ENCODE data around the gene VPS51.
A peak's percentile ranks its signal among the peaks of the same experiment; 100 is the strongest.

The VPS51 gene

DNA sequence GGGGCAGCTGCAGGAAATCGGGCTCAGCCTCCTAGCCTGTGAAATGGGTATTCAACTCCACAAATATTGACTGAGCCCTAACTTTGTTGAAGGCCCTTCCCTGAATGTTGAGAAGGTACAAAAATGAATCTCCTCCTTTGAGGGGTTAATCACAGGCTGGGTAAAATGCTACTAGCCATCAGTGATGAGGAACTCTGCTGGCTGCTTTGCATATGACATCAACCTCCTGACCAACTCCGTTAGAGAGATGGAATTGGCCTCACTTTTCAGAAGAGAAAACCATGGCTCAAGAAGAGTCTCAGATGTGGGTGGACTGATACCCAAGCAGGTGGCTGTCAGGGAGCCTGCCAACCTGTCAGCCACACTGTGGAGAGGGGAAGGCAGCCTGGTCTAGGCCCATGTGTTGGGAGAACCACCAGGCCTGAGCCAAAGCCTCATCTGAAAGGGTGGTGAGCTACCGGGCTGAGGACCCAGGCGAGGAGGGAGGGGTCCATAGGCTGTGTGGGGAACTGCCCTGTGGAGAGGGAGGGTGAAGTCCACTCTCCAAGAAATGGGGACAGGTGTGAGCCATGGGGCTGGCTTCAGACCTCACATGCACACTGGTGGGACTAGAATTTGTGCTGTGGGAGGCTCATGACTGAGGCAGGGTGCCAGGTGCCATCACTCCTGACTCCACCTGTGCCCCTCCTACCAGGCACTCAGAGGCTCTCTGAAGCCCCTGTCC, 23.9 kb upstream of the VPS51 start:
- TF ChIP-seq, protein P1, sequence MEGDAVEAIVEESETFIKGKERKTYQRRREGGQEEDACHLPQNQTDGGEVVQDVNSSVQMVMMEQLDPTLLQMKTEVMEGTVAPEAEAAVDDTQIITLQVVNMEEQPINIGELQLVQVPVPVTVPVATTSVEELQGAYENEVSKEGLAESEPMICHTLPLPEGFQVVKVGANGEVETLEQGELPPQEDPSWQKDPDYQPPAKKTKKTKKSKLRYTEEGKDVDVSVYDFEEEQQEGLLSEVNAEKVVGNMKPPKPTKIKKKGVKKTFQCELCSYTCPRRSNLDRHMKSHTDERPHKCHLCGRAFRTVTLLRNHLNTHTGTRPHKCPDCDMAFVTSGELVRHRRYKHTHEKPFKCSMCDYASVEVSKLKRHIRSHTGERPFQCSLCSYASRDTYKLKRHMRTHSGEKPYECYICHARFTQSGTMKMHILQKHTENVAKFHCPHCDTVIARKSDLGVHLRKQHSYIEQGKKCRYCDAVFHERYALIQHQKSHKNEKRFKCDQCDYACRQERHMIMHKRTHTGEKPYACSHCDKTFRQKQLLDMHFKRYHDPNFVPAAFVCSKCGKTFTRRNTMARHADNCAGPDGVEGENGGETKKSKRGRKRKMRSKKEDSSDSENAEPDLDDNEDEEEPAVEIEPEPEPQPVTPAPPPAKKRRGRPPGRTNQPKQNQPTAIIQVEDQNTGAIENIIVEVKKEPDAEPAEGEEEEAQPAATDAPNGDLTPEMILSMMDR (conservative IDR thresholded peaks at IDR 0.05; ENCODE audit: low read length) = no peak
- no peak overlapping the region for H3K4me3 ChIP-seq (ENCODE audit: low read length)
- DNase-seq (ENCODE audit: low read depth) = no peak

DNA sequence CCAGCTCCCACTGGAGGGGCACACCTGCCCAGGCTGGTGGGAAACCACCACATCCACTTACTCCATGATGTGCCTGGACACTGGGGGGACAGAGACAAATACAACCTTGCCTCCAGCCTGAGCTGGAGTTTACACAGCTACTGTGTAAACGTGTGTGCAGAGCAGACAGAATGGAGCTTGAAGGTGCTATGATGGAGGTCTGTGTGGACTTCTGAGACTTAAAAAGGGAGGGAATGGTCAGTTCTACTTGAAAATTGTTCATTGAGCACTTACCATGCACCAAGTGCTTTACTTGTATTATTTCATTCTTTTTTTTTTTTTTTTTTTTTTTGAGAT, 23.4 kb upstream of the VPS51 start:
- TF ChIP-seq, protein P1 (conservative IDR thresholded peaks at IDR 0.05; ENCODE audit: low read length) = no peak
- no peak for DNase-seq (ENCODE audit: low read depth)
- no peak overlapping the region for H3K4me3 ChIP-seq (ENCODE audit: low read length)

DNA sequence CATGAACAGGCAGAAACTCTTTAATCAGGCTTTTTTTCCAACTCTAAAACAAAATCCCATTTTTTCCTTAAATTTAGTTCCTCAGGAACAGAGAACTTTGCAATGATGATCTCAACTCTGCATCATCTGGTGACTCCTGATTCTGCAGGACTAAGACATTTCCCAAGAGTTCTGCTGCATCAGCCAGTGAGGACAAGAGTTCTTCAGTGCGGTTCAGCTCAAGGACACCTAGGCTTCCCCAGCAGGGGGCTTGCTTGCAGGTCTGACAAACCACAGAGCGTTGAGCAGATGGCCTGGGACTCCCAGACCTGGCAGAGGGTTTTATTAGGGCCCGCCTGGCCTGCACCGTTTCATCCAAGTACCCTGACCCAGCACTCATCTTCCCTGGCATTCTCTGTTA, 18.6 kb upstream of the VPS51 start:
- DNase-seq (ENCODE audit: low read depth) = no peak
- H3K4me3 ChIP-seq (ENCODE audit: low read length) = no peak overlapping the region
- TF ChIP-seq, protein P1 (conservative IDR thresholded peaks at IDR 0.05; ENCODE audit: low read length) = no peak

DNA sequence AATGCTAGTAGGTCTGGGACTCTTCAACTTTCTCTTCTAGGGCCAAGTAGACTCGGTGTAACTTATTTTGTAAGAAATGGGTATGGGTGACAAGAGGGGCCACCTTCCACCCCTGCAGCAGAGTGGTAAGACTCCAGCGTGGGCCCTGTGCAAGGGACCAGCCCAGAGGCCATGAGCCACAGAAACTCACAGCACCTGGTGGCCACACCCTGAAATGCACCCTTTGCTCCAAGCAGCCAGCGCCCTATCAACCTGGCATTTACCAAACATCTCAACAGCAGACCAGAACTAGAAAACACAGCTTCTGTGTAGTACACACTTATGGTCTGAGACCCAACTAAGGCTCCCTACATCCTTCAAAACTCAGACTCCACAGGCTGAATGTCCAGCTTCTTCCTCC, 17.9 kb upstream of the VPS51 start:
- no peak overlapping the region for H3K4me3 ChIP-seq (ENCODE audit: low read length)
- DNase-seq (ENCODE audit: low read depth) = peak; percentile 28

DNA sequence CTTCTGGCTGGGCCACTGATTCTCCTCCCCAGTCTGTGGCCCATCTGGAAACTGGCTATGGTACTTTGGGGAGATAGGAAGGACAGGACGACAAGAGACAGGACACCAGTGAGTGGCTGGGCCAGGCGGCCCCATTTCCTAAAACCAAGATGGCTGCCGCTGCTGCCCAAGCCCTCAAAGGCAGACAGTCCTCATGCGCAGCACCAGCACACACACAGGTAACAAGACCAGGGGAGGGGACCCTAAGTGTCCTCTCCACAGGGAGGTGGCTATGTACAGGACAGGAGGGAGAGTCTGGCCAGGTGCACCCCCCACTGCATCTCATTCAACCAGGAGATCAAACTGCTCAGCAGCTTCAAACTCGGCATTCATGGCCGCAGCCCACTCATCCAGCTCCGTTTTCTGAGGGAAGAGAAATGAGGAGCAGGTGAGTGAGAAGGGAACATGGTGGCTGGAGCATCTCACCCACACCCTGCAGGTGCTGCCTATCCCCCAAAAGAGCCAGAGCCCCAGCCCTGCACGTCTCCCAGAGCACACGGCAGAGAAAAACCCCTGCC, 17.1 kb upstream of the VPS51 start:
- H3K4me3 ChIP-seq (ENCODE audit: low read length) = no peak overlapping the region
- TF ChIP-seq, protein P1 (conservative IDR thresholded peaks at IDR 0.05; ENCODE audit: low read length) = no peak
- no peak for DNase-seq (ENCODE audit: low read depth)

More for the DNA sequence above, 17.9 kb upstream of the VPS51 start:
- TF ChIP-seq, protein P1 (conservative IDR thresholded peaks at IDR 0.05; ENCODE audit: low read length) = peak; percentile 56

DNA sequence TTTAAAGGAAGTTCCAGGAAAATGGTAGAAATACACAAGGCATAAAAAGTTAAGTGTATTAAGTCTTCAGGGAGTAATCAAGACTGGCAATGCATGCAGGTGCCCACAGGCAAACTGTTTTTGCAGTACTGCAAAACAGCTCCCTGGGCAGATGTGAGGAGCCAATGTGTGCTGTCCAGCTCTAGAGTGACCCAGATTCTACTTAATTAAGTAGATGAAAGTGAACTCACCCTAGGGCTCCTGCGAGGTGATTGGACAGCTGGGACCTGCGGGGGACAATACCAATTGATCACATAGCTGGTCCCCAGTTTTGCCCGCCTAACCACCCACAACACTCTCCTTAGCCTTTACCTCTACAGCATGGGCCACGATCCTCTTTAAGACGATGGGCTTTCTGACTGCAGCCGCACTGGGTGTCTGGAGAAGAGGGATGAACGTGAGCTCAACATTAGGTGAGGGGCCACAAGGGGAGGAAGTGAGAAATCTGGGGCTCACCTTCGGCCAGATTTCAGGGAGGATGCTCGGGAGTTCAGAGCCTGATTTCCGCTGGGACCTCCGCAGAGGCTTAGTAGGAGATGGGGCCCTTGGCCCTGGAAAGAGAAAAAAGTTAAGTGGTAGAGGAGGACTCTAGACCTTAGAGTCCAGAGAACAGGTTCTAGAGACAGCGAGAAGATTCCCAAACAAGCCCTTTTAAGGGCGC, 12.7 kb upstream of the VPS51 start:
- peak overlapping the region; percentile 97 for H3K4me3 ChIP-seq (ENCODE audit: low read length)
- DNase-seq (ENCODE audit: low read depth) = no peak
- TF ChIP-seq, protein P1 (conservative IDR thresholded peaks at IDR 0.05; ENCODE audit: low read length) = no peak
